Occipital lobe (tissue), 2 donors: ENCODE results near the gene PPFIA1. TPM values are rescaled to one million over a fixed set of nuclear protein-coding genes. Genes with fewer than 3 reads are reported as not detected.
"Not testable (repeated sequence)": the region's sequence is repeated elsewhere in the genome, so short reads cannot be mapped to it uniquely, and the experiment has no call there.

Experiments used
- DNase-seq: peaks from one replicate; lab custom pipeline; 2025; lab: John Stamatoyannopoulos, UW
- total RNA-seq: library from RNA; depleted of rRNA; stranded (reverse); fragments of >200 nt; gene quantifications from one replicate; pipeline ENCODE4 v1.2.3, GENCODE V29; 2014

The PPFIA1 gene
- total RNA-seq, 1 donor from 2014 or later: 34.2 TPM

GRCh38 chr11:70251659-70252321 is 18.7 kb upstream of the PPFIA1 start:
- peak; percentile 38 for DNase-seq

- no peak for DNase-seq
Measured at GRCh38 chr11:70252844-70253243, 17.6 kb upstream of the PPFIA1 start.

DNA sequence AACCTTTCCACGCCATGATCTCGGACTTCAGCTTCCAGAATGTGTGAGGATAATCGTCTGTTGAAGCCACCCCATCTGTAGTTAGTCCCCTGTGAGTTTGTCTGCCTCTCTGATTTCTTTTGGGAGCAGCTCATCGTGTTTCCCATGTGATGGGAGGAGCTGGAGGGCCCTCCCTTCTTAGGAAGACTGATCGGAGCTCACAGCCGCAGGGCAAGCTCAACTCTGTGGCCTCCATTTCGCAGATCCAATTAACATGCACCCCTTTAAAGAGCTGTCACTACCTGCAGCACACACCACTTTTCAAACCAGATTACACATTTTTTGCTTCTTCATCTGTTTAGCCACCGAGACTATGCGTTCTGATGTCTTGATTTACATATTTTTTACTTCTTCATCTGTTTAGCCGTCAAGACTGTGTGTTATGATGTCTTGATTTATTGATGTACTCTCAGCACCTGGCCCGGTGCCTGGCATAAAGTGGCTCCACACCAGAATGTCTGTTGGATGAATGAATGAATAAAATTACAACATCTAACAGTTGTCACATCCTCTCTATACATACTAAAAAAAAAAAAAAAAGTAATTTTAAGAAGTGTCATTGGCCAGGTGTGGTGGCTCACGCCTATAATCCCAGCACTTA is 14.9 kb upstream of the PPFIA1 start:
- DNase-seq: no peak

DNA sequence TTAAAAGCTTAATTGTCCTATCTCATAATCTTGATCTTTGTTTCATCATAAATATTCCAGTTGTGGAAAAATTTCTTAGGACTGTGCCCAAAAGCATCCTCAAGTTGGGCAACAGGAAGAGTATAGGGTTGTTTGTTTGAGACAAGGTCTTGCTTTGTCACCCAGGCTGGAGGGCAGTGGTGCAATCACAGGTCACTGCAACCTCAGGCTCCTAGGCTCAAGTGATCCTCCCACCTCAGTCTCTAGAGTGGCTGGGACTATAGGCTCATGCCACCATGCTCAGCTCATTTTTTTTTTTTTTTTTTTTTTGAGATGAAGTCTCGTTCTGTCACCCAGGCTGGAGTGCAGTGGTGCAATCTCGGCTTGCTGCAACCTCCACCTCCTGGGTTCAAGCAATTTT is 11.4 kb upstream of the PPFIA1 start:
- not testable (repeated sequence) for DNase-seq

GRCh38 chr11:70262951-70263350 is 7.5 kb upstream of the PPFIA1 start:
- DNase-seq: no peak

- DNase-seq: no peak
Measured at GRCh38 chr11:70263363-70263762, 7.1 kb upstream of the PPFIA1 start.

DNA sequence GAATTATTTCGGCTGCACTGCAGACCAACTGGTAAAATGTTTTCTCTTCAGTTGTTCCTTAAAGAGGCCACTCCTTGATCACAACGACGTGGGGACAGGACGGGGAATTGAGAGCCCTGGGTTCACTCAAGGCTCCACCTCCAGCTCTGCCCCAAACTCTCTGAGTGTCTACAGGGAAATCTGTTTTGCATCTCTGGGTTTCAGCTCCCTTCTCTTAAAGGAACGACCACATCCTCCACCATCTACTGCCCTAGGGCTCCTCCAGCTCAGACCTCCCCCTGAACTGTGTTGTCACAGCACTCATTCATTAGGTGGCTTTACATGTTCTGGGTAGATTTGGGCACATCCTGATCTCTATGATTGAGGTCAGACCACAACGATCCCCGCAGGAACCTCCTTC is 5.1 kb upstream of the PPFIA1 start:
- DNase-seq: no peak

- DNase-seq: no peak
Measured at GRCh38 chr11:70267405-70267950, 3.0 kb upstream of the PPFIA1 start.

DNA sequence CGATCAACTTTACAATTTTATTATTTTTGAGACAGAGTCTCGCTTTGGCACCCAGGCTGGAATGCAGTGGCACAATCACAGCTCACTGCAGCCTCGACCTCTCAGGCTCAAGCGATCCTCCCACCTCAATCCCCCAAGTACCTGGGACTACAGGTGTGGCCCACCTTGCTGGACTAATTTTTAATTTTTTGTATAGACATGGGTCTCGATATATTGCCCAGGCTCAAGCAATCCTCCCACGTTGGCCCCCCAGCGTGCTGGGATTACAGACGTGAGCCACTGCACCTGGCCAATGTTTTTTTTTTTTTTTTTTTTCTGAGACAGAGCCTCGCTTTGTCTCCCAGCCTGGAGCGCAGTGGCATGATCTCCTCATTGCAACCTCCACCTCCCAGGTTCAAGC is 2.0 kb upstream of the PPFIA1 start:
- no peak for DNase-seq

- DNase-seq: no peak
Measured at GRCh38 chr11:70270877-70271648, 573 bp downstream of the PPFIA1 start.

- no peak for DNase-seq
Measured at GRCh38 chr11:70271649-70271953, 1.1 kb downstream of the PPFIA1 start.

GRCh38 chr11:70272009-70272408 is 1.5 kb downstream of the PPFIA1 start:
- no peak for DNase-seq

GRCh38 chr11:70278994-70279393 is 8.5 kb downstream of the PPFIA1 start:
- DNase-seq: peak; percentile 68

- no peak for DNase-seq
Measured at GRCh38 chr11:70281156-70281609, 10.7 kb downstream of the PPFIA1 start.

DNA sequence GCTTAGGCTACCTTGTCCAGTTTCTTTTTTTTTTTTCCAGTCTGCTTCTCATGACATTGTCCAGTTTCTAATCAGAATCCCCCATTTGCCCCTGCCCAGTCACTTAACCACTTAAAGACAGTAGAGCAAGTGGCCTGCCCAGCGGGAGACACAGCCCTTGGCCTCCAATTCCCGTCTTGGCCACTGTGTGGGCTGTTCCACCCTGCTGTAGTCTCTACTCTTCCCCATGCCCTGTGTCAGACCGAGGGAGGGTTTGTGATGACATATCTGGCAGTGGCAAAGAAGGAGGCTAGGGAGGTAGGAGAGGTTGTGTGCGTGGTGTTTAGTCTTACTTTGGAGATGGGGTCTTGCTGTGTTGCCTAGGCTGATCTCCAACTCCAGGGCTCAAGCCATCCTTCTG is 11.5 kb downstream of the PPFIA1 start:
- DNase-seq: no peak

DNA sequence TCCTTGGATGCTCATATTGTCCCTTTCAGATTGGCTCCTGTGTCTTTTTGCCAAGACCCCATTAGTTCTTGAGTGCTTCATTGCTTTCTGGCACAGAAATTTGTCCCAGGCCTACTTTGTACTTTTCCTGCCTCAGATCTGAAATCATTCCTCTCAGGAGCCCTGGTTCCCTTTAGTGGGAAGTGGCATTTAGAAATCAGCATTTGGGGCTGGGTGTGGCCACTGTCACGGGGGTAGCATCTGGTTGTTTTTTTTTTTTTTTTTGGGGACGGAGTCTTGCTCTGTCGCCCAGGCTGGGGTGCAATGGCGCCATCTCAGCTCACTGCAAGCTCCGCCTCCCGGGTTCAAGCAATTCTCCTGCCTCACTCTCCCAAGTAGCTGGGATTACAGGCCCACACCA is 18.2 kb downstream of the PPFIA1 start:
- DNase-seq: no peak

DNA sequence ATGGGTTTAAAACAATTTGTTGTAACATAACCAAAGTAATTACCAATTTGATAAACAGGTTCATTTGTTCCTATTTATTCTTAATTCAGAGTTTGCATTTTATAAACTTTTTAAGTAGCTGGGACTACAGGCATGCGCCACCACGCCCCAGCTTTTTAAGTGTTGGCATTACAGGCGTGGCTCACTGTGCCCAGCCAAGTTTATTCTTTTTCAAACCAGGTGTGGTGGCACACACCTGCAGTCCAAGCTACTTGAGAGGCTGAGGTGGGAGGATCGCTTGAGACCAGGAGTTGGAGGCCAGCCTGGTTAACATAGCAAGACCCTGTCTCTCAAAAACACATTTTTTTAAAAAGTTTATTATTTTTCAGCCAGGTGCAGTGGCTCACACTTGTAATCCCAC is 19.1 kb downstream of the PPFIA1 start:
- no peak for DNase-seq

- DNase-seq: no peak
Measured at GRCh38 chr11:70290361-70291065, 20.0 kb downstream of the PPFIA1 start.

- no peak for DNase-seq
Measured at GRCh38 chr11:70292166-70292565, 21.7 kb downstream of the PPFIA1 start.

DNA sequence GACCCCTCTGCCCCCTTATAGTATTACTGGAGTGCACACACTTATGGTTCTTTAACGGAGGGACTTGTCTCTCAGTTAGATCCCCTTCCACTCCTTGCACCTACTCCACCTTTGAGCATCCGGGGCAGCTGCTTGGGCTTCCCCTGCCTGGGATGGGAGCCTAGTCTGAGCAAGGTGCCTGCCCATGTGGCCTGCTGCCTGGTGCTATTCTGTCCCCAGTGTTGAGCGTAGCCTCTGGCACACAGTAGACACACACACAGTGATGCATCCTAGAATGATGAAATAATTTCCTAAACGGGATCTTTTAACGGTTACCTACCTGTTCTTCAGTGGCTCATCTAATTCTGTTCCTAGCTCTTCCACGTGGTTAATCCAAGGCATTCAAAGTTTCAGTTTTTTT is 22.4 kb downstream of the PPFIA1 start:
- no peak for DNase-seq

DNA sequence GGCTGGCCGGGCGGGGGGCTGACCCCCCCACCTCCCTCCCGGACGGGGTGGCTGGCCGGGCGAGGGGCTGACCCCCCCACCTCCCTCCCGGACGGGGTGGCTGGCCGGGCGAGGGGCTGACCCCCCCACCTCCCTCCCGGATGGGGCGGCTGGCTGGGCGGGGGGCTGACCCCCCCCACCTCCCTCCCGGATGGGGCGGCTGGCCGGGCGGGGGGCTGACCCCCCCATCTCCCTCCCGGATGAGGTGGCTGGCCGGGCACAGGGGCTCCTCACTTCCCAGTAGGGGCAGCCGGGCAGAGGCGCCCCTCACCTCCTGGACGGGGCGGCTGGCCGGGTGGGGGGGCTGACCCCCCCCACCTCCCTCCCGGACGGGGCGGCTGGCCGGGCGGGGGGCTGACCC is 24.7 kb downstream of the PPFIA1 start:
- not testable (repeated sequence) for DNase-seq

DNA sequence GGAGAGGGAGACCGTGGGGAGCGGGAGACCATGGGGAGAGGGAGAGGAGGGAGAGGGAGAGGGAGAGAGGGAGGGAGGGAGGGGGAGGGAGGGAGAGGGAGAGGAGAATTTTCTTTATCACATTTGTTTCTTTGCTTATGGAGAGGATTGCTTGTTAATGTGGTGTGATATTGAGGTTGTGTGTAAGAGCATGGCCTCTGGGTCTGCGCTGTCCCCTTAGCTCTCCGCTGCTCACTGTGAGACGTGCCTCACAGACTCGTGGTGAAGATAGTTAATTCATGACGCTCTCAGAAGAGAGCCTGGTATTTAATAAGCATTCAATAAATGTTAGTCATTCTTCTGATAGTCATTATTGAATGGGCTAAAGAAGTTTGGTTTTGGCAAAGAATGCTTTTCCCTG is 26.2 kb downstream of the PPFIA1 start:
- no peak for DNase-seq
